Measurements from ENCODE around the gene SLC25A19.

GRCh38 chr17:75228305-75228704 lies 60.9 kb downstream of the SLC25A19 start:
- TF ChIP-seq CTCF (IDR thresholded peaks at IDR 0.05) (no peak), EZH2 (IDR thresholded peaks at IDR 0.05; ENCODE audit: borderline replicate concordance, insufficient read depth, low read depth, low read length, poor library complexity, severe bottlenecking) (no peak)

Measured in B cell (primary cell).